ENCODE results near the gene ESRRG.

ESRRG gene

GRCh38 chr1:216482620-216483019, 240.6 kb downstream of the ESRRG start:
- no peak overlapping the region for H3K9ac ChIP-seq (ENCODE audit: low read length)
- H3K27me3 ChIP-seq (replicated peaks; ENCODE audit: insufficient read depth, low read length), result no peaks in the 10 kb centered on the region
- H3K79me2 ChIP-seq (ENCODE audit: low read length), result no peaks in the 10 kb centered on the region
- H3K4me1 ChIP-seq (ENCODE audit: low read length), result no peaks in the 10 kb centered on the region
- H4K20me1 ChIP-seq (ENCODE audit: insufficient read depth, low read length), result no peaks in the 10 kb centered on the region
- H3K36me3 ChIP-seq (replicated peaks; ENCODE audit: insufficient read depth, low read length), result no peaks in the 10 kb centered on the region
- DNase-seq, result no peak
- H3F3A ChIP-seq (ENCODE audit: insufficient read depth, low read length), result no peaks in the 10 kb centered on the region
- H2AFZ ChIP-seq (ENCODE audit: low read length), result no peak overlapping the region
- no peak overlapping the region for H3K4me3 ChIP-seq (ENCODE audit: low read length)
- H3K9me2 ChIP-seq (replicated peaks; ENCODE audit: insufficient read depth, low read length), result no peaks in the 10 kb centered on the region
- TF ChIP-seq EZH2phosphoT487 (IDR thresholded peaks at IDR 0.05; ENCODE audit: low read length) (no peak), CTCF (IDR thresholded peaks at IDR 0.05; ENCODE audit: low read length) (no peak), EZH2 (optimal IDR thresholded peaks at IDR 0.05; ENCODE audit: low read depth, low read length) (no peak)
- no peak overlapping the region for H3K27ac ChIP-seq (ENCODE audit: low read length)
- H3K4me2 ChIP-seq (ENCODE audit: low read depth, low read length), result no peak overlapping the region
- no peaks in the 10 kb centered on the region for H3K9me3 ChIP-seq (replicated peaks; ENCODE audit: insufficient read depth, low read length)

- no peaks in the 10 kb centered on the region for H3K4me1 ChIP-seq (ENCODE audit: low read length)
- no peak overlapping the region for H3K9ac ChIP-seq (ENCODE audit: low read length)
- no peaks in the 10 kb centered on the region for H3K36me3 ChIP-seq (replicated peaks; ENCODE audit: insufficient read depth, low read length)
- no peaks in the 10 kb centered on the region for H3K27me3 ChIP-seq (replicated peaks; ENCODE audit: insufficient read depth, low read length)
- no peaks in the 10 kb centered on the region for H3K9me2 ChIP-seq (replicated peaks; ENCODE audit: insufficient read depth, low read length)
- H2AFZ ChIP-seq (ENCODE audit: low read length), result no peak overlapping the region
- no peaks in the 10 kb centered on the region for H3F3A ChIP-seq (ENCODE audit: insufficient read depth, low read length)
- TF ChIP-seq CTCF (IDR thresholded peaks at IDR 0.05; ENCODE audit: low read length) (no peak), EZH2 (optimal IDR thresholded peaks at IDR 0.05; ENCODE audit: low read depth, low read length) (no peak), EZH2phosphoT487 (IDR thresholded peaks at IDR 0.05; ENCODE audit: low read length) (no peak)
- no peaks in the 10 kb centered on the region for H4K20me1 ChIP-seq (ENCODE audit: insufficient read depth, low read length)
- H3K27ac ChIP-seq (ENCODE audit: low read length), result no peak overlapping the region
- DNase-seq, result no peak
- no peak overlapping the region for H3K4me2 ChIP-seq (ENCODE audit: low read depth, low read length)
- H3K79me2 ChIP-seq (ENCODE audit: low read length), result no peaks in the 10 kb centered on the region
- H3K9me3 ChIP-seq (replicated peaks; ENCODE audit: insufficient read depth, low read length), result no peaks in the 10 kb centered on the region
- no peak overlapping the region for H3K4me3 ChIP-seq (ENCODE audit: low read length)
These were observed 245.0 kb downstream of the ESRRG start for GRCh38 chr1:216478238-216478637.

- Histone ChIP-seq H4K20me1 (ENCODE audit: insufficient read depth, low read length) (no peaks in the 10 kb centered on the region), H3K36me3 (replicated peaks; ENCODE audit: insufficient read depth, low read length) (no peaks in the 10 kb centered on the region), H3F3A (ENCODE audit: insufficient read depth, low read length) (no peaks in the 10 kb centered on the region), H3K27ac (ENCODE audit: low read length) (no peak overlapping the region), H3K79me2 (ENCODE audit: low read length) (no peaks in the 10 kb centered on the region), H3K9ac (ENCODE audit: low read length) (no peak overlapping the region), H3K4me1 (ENCODE audit: low read length) (no peaks in the 10 kb centered on the region), H3K4me3 (ENCODE audit: low read length) (no peak overlapping the region), H3K27me3 (replicated peaks; ENCODE audit: insufficient read depth, low read length) (no peaks in the 10 kb centered on the region), H3K4me2 (ENCODE audit: low read depth, low read length) (no peak overlapping the region), H3K9me3 (replicated peaks; ENCODE audit: insufficient read depth, low read length) (no peaks in the 10 kb centered on the region), H2AFZ (ENCODE audit: low read length) (no peak overlapping the region), H3K9me2 (replicated peaks; ENCODE audit: insufficient read depth, low read length) (no peaks in the 10 kb centered on the region)
- no peak for TF ChIP-seq EZH2 (optimal IDR thresholded peaks at IDR 0.05; ENCODE audit: low read depth, low read length)
- no peak for TF ChIP-seq CTCF (IDR thresholded peaks at IDR 0.05; ENCODE audit: low read length)
- no peak for TF ChIP-seq EZH2phosphoT487 (IDR thresholded peaks at IDR 0.05; ENCODE audit: low read length)
- no peak for DNase-seq
These were observed 246.9 kb downstream of the ESRRG start for GRCh38 chr1:216476341-216476740.

Data from MM.1S (cell line).